Body of pancreas (tissue), 4 donors: ENCODE results near the gene KCNE3. TPM values are rescaled to one million over a fixed set of nuclear protein-coding genes. Genes with fewer than 3 reads are reported as not detected.

Experiments used
- ATAC-seq: fragments of 150-250 bp; one replicate; pipeline ENCODE4 v1.9.1; 2016
- DNase-seq, 4 donors: peaks; one replicate each; pipeline ENCODE4 v3.0.0-alpha.2; 2019
- H3K27ac ChIP-seq, 4 donors: fragments of 200-600 bp; sonication (generic); 1 replicate in 3 of 4; 2 replicates in 1 of 4; pipeline versions ENCODE4 v1.5.1 to v1.6.1; 2016 to 2019; ENCODE audit warnings: mild to moderate bottlenecking in 1 of 4, mixed read lengths in 1 of 4, moderate library complexity in 1 of 4
- H3K27me3 ChIP-seq, 2 donors: fragments of 200-600 bp; sonication (generic); one replicate each; pipeline ENCODE4 v1.6.0; 2016; ENCODE audit warnings: mild to moderate bottlenecking in 1 of 2
- H3K36me3 ChIP-seq, 2 donors: fragments of 200-600 bp; sonication (generic); replicated peaks in 1 of 2; 2 replicates each; pipeline ENCODE4 v1.5.1; 2016; ENCODE audit warnings: low read depth in 2 of 2; ENCODE audit not compliant: insufficient read depth in 1 of 2
- H3K4me1 ChIP-seq: fragments of 200-600 bp; sonication (generic); one replicate; pipeline ENCODE4 v1.6.0; 2016
- H3K4me3 ChIP-seq, 2 donors: fragments of 200-600 bp; sonication (generic); 1 replicate in 1 of 2; 2 replicates in 1 of 2; pipeline ENCODE4 v1.5.1; 2016 to 2019
- H3K9me3 ChIP-seq, 3 donors: fragments of 200-600 bp; sonication (generic); 1 replicate in 2 of 3; 2 replicates in 1 of 3; pipeline ENCODE4 v1.5.1; 2016
- POLR2A ChIP-seq, 3 donors: fragments of 450-650 bp; IDR thresholded peaks; one replicate each; pipeline ENCODE4 v1.6.1; 2016; ENCODE audit warnings: antibody characterized with exemption in 3 of 3, mild to moderate bottlenecking in 2 of 3
- WGBS, 2 donors: methylation state at CpG; one replicate each; pipeline ENCODE4 v1.1.5; 2017; 5-methylcytosine and 5-hydroxymethylcytosine counted together
- intact Hi-C: fragments of 100-400 bp; cut with DNase I; formaldehyde crosslinking; loops from one replicate; pipeline ENCODE4 v1.15.1; 2023
- total RNA-seq, 2 donors: library from RNA; depleted of rRNA; stranded (reverse); fragments of >200 nt; gene quantifications; one replicate each; pipeline ENCODE4 v1.1.0, GENCODE V29; 2016
- TF ChIP-seq, protein P1 (sequence below), 7 experiments: fragments of 450-650 bp in 4 of 7; fragments of 200-600 bp in 3 of 7; sonication (generic) in 3 of 7; IDR thresholded peaks; one replicate each; pipeline ENCODE4 v1.5.1; 2016 to 2019; ENCODE audit warnings: antibody characterized with exemption in 7 of 7

Gene KCNE3
- total RNA-seq, 2 donors from 2014 or later: 7.6 to 10.9 TPM

GRCh38 chr11:74473382-74474173 lies 6.2 kb upstream of the KCNE3 start:
- no peak for ATAC-seq
- H3K4me1 ChIP-seq: no peaks in the 10 kb centered on the region
- H3K27ac ChIP-seq: no peak overlapping the region
- 61 to 66% methylated on average over 10 of the region's 10 CpGs for WGBS, 2 donors
- H3K4me3 ChIP-seq: no peak overlapping the region
- no peak for DNase-seq
- H3K36me3 ChIP-seq: no peaks in the 10 kb centered on the region
- TF ChIP-seq POLR2A (IDR thresholded peaks at IDR 0.05): no peak
- TF ChIP-seq, protein P1, sequence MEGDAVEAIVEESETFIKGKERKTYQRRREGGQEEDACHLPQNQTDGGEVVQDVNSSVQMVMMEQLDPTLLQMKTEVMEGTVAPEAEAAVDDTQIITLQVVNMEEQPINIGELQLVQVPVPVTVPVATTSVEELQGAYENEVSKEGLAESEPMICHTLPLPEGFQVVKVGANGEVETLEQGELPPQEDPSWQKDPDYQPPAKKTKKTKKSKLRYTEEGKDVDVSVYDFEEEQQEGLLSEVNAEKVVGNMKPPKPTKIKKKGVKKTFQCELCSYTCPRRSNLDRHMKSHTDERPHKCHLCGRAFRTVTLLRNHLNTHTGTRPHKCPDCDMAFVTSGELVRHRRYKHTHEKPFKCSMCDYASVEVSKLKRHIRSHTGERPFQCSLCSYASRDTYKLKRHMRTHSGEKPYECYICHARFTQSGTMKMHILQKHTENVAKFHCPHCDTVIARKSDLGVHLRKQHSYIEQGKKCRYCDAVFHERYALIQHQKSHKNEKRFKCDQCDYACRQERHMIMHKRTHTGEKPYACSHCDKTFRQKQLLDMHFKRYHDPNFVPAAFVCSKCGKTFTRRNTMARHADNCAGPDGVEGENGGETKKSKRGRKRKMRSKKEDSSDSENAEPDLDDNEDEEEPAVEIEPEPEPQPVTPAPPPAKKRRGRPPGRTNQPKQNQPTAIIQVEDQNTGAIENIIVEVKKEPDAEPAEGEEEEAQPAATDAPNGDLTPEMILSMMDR (IDR thresholded peaks at IDR 0.05): no peak
- no peaks in the 10 kb centered on the region for H3K9me3 ChIP-seq
- intact Hi-C loops: no loop called here
- no peaks in the 10 kb centered on the region for H3K27me3 ChIP-seq

DNA sequence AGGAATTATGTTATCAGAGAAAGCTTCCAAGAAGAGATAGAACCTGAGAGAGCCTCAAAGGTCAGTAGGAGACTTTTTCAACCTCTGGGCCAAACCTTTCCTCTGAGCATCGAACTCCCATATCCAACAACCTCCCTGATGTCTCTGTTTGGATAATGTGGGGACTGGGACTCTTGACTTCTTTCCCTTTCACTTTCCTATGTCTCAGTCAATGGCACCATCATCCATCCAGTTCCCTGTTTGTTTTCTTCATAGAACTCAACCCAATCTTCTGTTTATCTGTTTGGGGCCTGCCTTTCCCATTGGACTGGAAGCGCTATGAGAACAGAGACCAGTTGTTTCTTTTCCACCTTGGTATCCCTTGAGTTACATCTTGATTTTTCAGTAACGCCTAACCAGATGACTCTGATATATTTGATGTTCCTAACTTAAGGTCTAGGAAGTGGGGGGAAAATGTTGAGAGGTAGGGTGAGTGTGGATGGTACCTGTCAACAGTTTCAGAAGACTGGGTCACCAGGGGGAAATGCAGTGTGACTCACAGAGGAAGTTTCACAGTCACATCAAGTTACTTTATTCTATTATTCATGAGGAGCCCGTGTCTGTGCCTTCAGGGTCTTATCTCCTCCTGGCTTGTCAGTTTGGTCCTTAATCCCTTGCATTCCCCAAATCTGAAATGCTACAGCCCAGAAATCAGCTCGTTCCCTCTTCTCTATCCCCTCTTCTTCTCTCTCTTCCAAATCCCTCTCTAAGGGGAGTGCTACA lies 4.5 kb upstream of the KCNE3 start:
- H3K36me3 ChIP-seq: no peaks in the 10 kb centered on the region
- DNase-seq (no peak), ATAC-seq (no peak)
- no peaks in the 10 kb centered on the region for H3K27me3 ChIP-seq
- no peak overlapping the region for H3K4me3 ChIP-seq
- intact Hi-C loops: no loop called here
- WGBS, 2 donors: 70 to 72% methylated on average over 5 of the region's 5 CpGs
- peaks cover 12% of the 10 kb centered on the region for H3K4me1 ChIP-seq
- H3K9me3 ChIP-seq: no peaks in the 10 kb centered on the region
- no peak overlapping the region for H3K27ac ChIP-seq
- TF ChIP-seq, protein P1 (IDR thresholded peaks at IDR 0.05): no peak
- no peak for TF ChIP-seq POLR2A (IDR thresholded peaks at IDR 0.05)

DNA sequence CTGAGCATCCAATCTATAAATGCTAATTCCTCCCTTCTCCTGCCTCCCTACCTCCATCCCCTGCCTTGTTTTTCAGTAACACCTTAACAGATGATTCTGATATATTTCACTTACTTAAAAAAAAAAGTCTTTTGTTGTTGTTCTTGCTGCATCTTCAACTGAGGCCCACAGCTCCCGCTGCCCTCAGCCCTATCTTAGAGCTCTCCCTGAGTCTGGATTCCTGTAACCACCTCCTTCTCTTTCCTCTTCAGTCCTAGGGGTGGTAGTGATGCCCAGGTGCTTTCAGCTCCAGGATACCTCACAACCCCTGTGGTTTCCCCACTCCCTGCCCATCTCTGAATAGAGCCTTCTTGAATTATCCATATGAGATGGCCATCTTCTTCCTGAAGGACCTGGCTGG lies 3.7 kb upstream of the KCNE3 start:
- WGBS, 2 donors: 89 to 95% methylated on average over 1 of the region's 1 CpG

GRCh38 chr11:74470526-74470925 lies 3.2 kb upstream of the KCNE3 start:
- Histone ChIP-seq H3K36me3 (no peaks in the 10 kb centered on the region), H3K4me1 (peaks cover 25% of the 10 kb centered on the region), H3K4me3 (no peak overlapping the region), H3K27ac (no peak overlapping the region), H3K27me3 (no peaks in the 10 kb centered on the region), H3K9me3 (no peaks in the 10 kb centered on the region)
- DNase-seq (no peak), ATAC-seq (no peak)
- intact Hi-C loops: no loop called here
- 53 to 68% methylated on average over 2 of the region's 2 CpGs for WGBS, 2 donors
- no peak for TF ChIP-seq POLR2A (IDR thresholded peaks at IDR 0.05)
- TF ChIP-seq, protein P1 (IDR thresholded peaks at IDR 0.05): no peak

More for the DNA sequence above, 3.7 kb upstream of the KCNE3 start:
- DNase-seq: no peak
- no peak overlapping the region for H3K27ac ChIP-seq
- H3K36me3 ChIP-seq: no peaks in the 10 kb centered on the region
- intact Hi-C loops: no loop called here
- no peak overlapping the region for H3K4me3 ChIP-seq
- H3K9me3 ChIP-seq: no peaks in the 10 kb centered on the region
- H3K4me1 ChIP-seq: peaks cover 20% of the 10 kb centered on the region
- TF ChIP-seq POLR2A (IDR thresholded peaks at IDR 0.05): no peak
- TF ChIP-seq, protein P1 (IDR thresholded peaks at IDR 0.05): no peak
- no peaks in the 10 kb centered on the region for H3K27me3 ChIP-seq
- no peak for ATAC-seq
